Coronary artery (tissue), 2 donors: ENCODE results near the gene GRK5.

Experiments used
- DNase-seq: peaks from one replicate; pipeline ENCODE4 v3.0.0-alpha.2; 2017; ENCODE audit warnings: low spot score
- H3K27ac ChIP-seq, 2 donors: fragments of 200-600 bp; sonication (generic); one replicate each; pipeline ENCODE4 v1.5.1; 2016 to 2019
- H3K4me3 ChIP-seq: fragments of 200-600 bp; sonication (generic); 2 replicates; pipeline ENCODE4 v1.5.1; 2016; ENCODE audit warnings: mild to moderate bottlenecking, moderate library complexity
- CTCF ChIP-seq: fragments of 200-600 bp; sonication (generic); IDR thresholded peaks from one replicate; pipeline ENCODE4 v1.5.1; 2019; ENCODE audit warnings: antibody characterized with exemption

The GRK5 gene

GRCh38 chr10:119288574-119289001 is 81.2 kb downstream of the GRK5 start:
- no peak for TF ChIP-seq CTCF
- Histone ChIP-seq H3K4me3 (no peak overlapping the region), H3K27ac (peak overlapping the region; percentile 30 to 62)
- no peak for DNase-seq

GRCh38 chr10:119289227-119289920 is 82.0 kb downstream of the GRK5 start:
- Histone ChIP-seq H3K4me3 (no peak overlapping the region), H3K27ac (peak overlapping the region; percentile 30 to 65)
- no peak for TF ChIP-seq CTCF
- DNase-seq, result no peak

DNA sequence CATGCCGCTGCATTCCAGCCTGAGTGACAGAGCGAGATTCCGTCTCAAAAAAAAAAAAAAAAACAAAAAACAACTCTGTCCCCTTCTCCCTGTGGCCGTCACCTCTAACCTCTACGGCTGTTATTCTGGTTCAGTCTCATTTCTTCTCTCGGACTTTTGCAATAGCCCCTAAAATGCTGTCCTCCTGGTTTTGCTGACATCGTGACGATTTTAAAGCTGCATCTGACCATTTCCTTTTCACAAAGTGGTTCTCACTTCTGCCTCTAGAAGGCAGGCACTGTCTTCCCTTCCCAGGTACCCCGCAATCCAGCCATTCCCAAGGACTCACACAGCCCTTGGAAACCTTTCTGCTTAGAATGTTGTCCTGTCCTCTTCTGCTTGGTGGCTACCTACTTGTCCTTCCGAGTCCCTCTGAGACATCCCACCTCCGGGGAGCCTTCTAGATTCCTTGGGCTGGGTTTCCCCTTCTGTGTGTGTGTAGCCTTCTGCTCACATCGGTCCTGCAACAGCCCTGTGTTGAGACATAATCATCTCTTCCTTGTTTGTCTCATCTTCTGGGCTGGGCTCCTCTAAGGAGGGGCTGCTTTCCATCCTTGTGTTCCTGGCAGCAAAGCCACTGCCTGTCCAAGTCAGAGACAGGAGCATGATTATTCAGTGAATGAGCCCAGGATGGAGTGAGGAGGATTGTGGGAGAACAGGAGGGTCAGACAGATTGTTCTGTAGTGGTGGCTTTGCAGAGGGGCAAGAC is 83.1 kb downstream of the GRK5 start:
- Histone ChIP-seq H3K4me3 (no peak overlapping the region), H3K27ac (peak overlapping the region in 1 of 2 donors; percentile 0)
- no peak for TF ChIP-seq CTCF
- no peak for DNase-seq

GRCh38 chr10:119291223-119291900 is 84.0 kb downstream of the GRK5 start:
- TF ChIP-seq CTCF, result no peak
- DNase-seq, result no peak
- Histone ChIP-seq H3K27ac (peak overlapping the region in 1 of 2 donors; percentile 0), H3K4me3 (no peak overlapping the region)

DNA sequence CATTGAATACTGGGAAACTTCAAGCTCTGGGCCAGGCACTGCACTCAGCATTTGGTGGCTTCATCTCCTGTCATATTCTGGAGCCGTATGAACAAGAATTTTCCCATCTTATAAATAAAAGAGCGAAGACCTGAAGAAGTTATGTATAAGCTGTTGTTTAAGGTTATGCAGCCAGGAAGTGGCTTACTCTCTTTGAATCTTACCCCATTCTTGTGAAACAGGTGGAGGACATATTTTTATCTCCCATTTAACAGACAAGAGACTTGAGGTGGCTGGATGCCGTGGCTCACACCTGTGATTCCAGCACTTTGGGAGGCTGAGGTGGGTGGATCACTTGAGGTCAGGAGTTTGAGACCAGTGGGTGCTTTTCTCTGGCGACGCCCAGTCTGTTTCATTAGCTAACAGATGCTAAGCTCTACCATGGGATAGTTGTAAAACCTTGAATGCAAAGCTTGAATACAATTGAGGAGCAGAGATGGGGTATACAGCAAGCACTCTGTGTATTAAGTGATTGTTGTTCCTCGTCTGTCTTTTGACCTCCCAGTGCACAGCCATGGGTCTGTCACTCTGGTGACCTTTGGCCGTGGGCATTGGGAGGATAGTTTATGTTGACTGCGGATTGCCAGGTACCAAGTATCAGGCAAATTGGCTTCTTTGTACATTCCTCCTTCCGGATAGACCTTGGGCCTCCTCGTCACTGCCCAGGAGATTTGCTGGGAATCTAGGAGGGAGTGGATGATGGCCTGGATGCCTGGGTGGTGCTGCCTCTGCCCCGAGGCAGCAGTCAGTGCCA is 85.8 kb downstream of the GRK5 start:
- no peak for DNase-seq
- no peak overlapping the region for H3K4me3 ChIP-seq
- no peak for TF ChIP-seq CTCF
- H3K27ac ChIP-seq, result no peak overlapping the region

DNA sequence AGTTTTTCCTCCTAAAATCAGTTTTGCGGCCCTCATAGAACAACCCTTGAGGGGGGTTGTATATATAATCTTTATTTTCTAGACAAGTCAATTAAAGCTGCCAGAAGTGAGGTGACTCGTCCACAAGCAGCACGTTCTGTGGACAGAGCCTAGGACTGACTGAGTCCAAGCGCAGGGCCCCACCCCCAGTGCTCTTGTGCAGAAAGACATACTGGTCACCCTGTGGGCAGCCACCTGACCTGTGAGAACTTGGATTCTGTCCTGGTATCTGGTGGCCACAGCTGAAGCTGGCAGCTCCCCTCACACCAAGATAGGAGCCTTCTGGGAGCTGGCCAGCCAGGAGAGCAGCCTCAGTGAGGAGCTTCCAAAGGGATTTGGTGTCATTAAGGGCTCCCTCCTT is 89.3 kb downstream of the GRK5 start:
- Histone ChIP-seq H3K27ac (peak overlapping the region in 1 of 2 donors; percentile 22), H3K4me3 (no peak overlapping the region)
- no peak for TF ChIP-seq CTCF
- no peak for DNase-seq
